Neural cell (in vitro differentiated cells): ENCODE results near the gene ANKRD36.
"Not testable (repeated sequence)": the region's sequence is repeated elsewhere in the genome, so short reads cannot be mapped to it uniquely, and the experiment has no call there.

Experiments
- SMC3 ChIP-seq: fragments of 450-650 bp; conservative IDR thresholded peaks from 2 replicates; pipeline ENCODE4 v1.6.1; 2014; ENCODE audit warnings: antibody characterized with exemption, mild to moderate bottlenecking, moderate library complexity; ENCODE audit not compliant: poor library complexity
- TF ChIP-seq, protein P1 (sequence below): fragments of 450-650 bp; IDR thresholded peaks from 2 replicates; pipeline ENCODE4 v1.5.1; 2014; ENCODE audit warnings: antibody characterized with exemption, mild to moderate bottlenecking, moderate library complexity; ENCODE audit not compliant: poor library complexity, severe bottlenecking
- TF ChIP-seq, protein P2 (sequence below): IDR thresholded peaks from 2 replicates; pipeline ENCODE4 v1.6.1; 2012; ENCODE audit warnings: borderline replicate concordance

DNA sequence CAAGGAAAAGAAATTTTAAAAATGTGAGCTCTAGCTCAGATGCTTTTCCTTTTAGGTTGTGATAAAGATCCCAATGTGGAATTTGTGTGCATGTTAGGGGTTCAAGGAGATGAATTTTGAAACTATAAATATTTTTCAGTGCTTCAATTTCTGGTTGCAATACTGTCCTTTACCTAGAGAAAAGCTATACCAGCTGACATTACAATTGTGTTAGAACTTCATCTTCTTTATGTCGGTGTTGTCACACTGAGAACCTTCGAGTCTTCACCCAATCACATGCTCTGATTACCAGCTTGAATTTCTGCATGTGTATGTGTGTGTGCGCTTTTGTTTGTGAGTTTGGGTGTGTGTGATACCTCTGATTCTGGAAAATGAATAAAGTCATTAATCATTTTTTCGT, 55.0 kb downstream of the ANKRD36 start:
- TF ChIP-seq, protein P1, sequence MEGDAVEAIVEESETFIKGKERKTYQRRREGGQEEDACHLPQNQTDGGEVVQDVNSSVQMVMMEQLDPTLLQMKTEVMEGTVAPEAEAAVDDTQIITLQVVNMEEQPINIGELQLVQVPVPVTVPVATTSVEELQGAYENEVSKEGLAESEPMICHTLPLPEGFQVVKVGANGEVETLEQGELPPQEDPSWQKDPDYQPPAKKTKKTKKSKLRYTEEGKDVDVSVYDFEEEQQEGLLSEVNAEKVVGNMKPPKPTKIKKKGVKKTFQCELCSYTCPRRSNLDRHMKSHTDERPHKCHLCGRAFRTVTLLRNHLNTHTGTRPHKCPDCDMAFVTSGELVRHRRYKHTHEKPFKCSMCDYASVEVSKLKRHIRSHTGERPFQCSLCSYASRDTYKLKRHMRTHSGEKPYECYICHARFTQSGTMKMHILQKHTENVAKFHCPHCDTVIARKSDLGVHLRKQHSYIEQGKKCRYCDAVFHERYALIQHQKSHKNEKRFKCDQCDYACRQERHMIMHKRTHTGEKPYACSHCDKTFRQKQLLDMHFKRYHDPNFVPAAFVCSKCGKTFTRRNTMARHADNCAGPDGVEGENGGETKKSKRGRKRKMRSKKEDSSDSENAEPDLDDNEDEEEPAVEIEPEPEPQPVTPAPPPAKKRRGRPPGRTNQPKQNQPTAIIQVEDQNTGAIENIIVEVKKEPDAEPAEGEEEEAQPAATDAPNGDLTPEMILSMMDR: not testable (repeated sequence)
- TF ChIP-seq, protein P2, sequence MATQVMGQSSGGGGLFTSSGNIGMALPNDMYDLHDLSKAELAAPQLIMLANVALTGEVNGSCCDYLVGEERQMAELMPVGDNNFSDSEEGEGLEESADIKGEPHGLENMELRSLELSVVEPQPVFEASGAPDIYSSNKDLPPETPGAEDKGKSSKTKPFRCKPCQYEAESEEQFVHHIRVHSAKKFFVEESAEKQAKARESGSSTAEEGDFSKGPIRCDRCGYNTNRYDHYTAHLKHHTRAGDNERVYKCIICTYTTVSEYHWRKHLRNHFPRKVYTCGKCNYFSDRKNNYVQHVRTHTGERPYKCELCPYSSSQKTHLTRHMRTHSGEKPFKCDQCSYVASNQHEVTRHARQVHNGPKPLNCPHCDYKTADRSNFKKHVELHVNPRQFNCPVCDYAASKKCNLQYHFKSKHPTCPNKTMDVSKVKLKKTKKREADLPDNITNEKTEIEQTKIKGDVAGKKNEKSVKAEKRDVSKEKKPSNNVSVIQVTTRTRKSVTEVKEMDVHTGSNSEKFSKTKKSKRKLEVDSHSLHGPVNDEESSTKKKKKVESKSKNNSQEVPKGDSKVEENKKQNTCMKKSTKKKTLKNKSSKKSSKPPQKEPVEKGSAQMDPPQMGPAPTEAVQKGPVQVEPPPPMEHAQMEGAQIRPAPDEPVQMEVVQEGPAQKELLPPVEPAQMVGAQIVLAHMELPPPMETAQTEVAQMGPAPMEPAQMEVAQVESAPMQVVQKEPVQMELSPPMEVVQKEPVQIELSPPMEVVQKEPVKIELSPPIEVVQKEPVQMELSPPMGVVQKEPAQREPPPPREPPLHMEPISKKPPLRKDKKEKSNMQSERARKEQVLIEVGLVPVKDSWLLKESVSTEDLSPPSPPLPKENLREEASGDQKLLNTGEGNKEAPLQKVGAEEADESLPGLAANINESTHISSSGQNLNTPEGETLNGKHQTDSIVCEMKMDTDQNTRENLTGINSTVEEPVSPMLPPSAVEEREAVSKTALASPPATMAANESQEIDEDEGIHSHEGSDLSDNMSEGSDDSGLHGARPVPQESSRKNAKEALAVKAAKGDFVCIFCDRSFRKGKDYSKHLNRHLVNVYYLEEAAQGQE: not testable (repeated sequence)
- not testable (repeated sequence) for TF ChIP-seq SMC3
